ENCODE results near the gene CPSF7.
A peak's percentile ranks its signal among the peaks of the same experiment; 100 is the strongest.
"Not testable (repeated sequence)": the region's sequence is repeated elsewhere in the genome, so short reads cannot be mapped to it uniquely, and the experiment has no call there.

CPSF7 gene

DNA sequence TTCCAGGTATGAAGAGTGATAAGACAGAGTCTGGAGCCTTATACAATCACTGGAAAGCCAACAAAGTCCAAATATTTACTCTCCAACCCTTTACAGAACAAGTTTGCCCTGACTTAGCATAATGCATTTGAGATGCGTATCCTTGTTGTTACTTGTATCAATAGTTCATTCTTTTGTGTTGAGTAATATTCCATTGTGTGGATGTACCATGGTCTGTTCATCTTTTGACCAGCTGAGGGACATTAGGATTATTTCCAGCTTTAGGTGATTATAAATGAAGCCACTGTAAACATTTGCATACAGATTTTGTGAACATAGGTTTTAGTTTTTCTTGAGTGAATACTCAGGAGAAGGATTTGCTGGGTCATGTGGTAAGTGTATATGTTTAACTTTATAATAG lies 9.8 kb upstream of the CPSF7 start:
- no peak for DNase-seq (ENCODE audit: low read depth)

DNA sequence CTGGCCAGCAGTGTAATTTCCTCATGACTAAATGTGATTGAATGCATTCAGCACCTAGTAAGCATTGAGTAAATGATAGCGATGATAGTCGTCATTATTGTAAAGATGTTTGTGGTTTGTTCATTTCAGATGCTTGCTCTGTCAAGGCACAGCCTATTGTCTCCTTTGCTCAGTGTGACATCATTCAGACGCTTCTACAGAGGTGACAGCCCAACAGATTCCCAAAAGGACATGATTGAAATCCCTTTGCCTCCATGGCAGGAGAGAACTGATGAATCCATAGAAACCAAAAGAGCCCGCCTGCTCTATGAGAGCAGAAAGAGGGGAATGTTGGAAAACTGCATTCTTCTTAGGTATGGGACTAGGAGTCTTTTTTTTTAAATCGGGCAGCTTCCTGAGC lies 7.7 kb upstream of the CPSF7 start:
- DNase-seq (ENCODE audit: low read depth) = no peak

DNA sequence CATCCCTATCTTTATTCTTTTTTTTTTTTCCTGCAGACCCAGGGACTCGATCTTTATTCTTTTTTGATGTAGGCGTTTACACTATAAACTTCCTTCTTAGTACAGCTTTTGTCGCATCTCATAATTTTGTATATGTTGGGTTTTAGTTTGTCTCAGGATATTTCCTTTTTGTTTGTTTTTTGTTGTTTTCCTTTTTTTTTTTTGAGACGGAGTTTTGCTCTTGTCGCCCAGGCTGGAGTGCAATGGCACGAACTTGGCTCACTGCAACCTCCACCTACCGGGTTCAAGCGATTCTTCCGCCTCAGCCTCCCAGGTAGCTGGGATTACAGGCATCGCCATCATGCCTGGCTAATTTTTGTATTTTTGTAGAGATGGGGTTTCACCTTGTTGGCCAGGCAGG lies 1.1 kb upstream of the CPSF7 start:
- not testable (repeated sequence) for DNase-seq (ENCODE audit: low read depth)

DNA sequence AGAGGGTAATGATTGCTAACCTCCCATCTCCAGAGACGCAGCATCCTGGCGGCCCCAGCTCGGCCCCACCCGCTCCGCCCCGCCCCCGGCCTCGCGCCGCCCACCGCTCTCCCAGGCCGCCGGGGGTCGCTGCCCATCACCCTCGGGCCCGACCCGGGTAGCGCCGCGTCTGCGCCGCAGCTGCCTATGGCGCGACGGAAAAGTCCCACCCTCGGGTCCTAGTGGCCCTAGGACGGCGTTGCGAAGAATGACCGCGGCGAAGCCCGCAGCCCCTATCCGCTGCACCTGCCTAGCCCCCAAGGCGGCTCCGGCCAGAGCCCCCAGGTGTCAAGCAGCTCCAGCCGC lies 457 bp downstream of the CPSF7 start:
- DNase-seq (ENCODE audit: low read depth) = peak; percentile 62

DNA sequence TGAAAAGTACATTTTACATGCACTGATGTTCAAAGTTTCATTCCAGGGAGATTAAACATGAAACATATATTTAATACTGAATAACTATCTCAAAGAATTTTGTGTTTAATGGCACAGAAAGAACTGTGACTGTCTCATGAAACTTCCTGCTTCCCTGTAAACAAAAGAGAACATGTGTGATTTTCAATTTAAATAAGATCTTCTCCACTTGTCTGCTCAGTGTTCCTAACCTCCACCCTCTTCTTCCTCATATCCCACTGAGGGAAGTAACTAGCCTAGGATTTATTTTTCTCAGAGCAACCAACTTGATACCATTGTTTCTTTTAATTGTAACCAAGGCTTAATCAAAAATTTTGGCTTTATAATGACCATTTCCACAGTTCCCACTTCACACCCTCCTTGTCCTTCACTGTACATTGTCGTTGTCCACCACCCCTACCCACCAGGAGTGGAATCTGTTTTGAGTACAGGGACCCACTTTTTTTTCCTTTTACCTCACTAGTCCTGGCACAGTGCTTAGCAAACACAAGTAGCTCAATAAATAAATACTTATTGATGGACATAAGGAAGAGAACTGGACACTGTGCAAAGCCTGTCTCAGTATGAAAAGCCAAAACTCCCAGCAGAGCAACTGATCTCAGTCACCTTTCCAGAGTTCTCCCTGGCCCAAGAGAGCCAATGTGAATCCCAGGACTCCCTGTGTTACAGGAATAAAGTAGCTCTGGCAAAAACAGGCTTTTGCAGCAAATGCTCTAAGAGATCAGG lies 4.2 kb downstream of the CPSF7 start:
- DNase-seq (ENCODE audit: low read depth) = no peak

DNA sequence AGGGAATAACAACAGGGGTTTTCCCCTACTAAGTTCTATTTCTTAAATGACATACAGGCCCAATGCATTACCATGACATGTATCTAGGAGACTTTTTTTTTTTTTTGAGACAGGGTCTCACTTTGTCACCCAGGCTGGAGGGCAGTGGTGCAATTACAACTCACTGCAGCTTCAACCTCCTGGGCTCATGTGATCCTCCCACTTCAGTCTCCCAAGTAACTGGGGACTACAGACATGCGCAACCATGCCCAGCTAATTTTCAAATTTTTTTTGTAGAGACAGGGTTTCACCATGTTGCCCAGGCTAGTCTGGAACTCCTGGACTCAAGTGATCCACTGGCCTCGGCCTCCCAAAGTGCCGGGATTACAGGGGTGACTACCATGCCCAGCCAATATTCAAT lies 7.5 kb downstream of the CPSF7 start:
- DNase-seq (ENCODE audit: low read depth) = no peak

DNA sequence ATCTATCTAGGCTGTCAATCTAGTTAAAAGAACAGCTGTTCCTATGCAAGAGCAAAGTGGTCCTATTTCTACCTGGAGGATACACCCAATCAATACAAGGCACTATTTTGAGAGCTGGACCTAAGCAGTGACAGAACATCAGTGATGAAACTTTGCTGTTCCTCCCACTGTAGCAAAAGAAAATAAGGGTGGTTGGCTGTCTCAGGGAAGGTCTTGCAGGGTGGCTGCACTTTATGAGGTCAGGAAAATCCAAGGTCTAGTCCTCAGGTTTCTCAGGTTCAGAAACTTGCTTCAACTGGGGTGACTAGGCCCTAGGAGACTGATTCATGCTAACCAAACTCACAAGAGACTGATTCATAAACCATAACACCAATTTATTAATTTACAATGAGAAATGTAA lies 11.6 kb downstream of the CPSF7 start:
- DNase-seq (ENCODE audit: low read depth) = no peak

DNA sequence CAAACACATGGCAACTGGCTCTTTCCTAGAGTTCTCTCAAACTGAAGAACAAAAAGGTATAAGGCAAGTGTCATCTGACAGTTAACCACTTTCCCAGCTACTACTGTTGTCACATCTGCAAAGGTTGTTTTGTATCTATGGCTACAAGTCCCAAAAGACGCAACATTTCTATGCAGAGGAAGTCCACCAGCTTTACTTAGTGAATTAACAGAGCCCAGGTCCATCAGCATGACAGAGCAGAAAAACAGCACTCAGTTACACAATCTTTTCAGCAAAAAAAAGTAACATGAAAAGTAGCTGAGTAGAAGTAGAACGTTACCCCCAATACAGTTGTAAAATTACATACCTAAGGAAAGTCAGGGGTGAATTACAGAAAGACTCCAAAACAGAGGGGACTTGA lies 12.1 kb downstream of the CPSF7 start:
- peak; percentile 69 for DNase-seq (ENCODE audit: low read depth)

DNA sequence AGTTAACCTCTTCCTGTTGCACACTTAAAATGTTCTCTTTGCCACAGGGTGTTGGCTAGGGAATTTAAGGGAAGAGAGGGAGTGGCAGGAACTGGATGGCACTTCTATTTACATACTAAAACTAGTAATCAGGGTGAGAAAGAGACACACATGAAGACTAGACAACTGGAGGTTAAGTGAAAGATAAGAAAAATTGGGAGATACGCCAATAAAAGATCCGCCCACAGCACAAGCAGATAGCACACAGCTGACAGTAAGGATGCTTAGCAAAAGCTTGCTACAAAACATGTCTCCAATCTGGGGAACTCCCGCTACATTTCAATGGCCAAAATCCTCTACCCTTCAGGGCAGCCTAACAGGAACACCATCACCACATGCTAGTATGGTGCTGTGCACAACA lies 12.8 kb downstream of the CPSF7 start:
- DNase-seq (ENCODE audit: low read depth) = no peak

DNA sequence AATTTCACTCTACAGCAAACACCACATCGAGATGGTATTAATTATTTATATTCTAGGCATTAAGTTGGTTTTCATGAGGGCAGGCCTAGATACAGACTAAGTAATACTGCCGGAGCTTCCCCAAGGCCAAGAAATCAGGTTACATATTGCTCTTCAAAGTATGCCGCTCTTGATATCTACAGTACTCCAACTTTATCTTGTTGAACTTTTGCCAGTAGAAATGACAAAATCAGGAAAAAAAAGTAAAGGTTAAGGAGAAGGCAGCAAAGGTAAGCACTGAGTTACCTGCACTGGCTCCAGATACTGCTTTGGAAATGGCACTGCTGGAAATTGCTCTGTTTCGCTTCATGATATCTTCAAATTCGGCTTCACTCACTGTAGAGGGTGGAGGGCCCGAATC lies 14.4 kb downstream of the CPSF7 start:
- no peak for DNase-seq (ENCODE audit: low read depth)

DNA sequence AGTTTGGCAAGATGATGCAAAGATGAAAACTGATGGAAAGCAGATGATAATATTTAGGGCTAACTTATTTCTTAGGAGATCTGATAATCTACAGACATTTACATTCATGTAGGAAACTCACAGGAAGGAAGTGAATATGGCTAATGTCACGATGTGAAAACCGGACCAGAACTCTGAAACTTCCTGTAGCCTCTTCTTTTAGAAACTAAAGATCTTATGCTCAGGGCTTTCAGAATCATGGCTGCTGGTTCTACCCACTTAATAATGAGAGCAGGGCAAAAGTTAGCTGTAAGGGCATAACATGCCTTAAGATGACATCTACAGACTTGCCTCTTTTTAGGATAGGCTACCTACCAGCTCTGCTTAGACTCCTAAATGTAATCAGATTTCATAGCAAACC lies 15.2 kb downstream of the CPSF7 start:
- DNase-seq (ENCODE audit: low read depth) = no peak

DNA sequence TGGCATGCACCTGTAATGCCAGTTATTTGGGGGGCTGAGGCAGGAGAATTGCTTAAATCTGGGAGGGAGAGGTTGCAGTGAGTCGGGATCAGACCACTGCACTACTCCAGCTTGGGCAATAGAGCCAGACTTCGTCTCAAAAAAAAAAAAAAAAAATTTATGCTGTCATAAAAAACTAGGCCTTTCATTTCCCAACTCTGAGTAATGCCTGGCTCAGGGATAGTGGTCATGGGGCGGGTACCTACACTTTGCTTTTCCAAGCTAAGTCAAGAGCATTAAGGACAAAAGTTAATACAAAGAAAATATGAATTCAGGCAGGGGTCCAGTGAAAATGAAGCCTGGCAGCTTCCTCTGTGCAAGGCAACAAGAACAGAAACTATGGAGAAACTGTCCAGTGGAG lies 16.3 kb downstream of the CPSF7 start:
- peak; percentile 52 for DNase-seq (ENCODE audit: low read depth)

DNA sequence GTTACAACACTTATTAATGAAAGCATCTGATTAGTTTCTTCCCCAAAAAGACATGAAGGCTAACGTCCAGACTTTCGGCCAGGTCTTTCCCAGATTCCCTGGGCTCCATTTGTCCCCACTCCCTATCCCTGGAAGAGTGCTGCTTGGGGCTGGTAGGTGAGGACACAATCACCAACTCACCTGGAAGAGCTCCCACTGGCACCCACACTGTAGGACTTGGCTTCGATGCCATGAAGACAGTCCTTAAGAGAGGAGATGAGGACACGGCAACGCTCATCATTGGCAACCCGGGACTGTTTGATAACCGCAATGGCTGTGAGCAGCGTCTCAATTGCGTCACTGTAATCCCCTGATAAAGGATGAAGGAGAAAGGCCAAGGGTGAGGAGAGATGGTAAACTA lies 18.2 kb downstream of the CPSF7 start:
- no peak for DNase-seq (ENCODE audit: low read depth)

DNA sequence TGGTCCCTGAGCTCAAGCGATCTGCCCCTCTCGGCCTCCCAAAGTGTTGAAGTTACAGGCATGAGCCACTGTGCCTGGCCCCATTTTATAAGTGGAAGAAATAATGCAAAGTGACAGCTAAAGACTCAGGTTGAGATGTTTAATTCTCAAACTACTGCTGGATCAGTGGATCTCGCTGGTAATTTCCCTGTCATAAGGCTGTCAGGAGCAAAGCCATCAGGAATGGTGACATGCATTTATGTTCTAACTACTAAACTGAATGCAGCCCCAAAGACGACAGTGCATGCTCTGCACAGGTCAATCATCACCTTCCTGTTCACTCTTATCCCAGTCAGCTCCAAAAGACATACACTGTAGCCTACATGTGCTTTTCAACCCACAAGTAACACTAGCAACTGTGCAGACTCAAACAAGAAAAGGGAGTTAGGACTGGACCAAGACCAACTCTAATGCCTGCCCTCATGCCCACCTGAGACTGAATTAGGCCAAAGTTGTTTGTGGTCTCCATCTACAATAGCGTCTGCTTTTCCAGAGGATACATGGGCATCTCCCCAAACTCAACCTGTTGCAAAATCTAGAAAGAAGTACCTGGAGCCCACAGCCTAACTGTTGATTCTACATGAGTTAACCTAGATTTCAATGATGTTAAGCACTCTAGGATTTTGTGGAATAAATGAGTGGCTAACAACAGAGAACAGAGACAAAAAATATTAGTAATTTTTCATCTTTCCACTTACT lies 22.6 kb downstream of the CPSF7 start:
- no peak for DNase-seq (ENCODE audit: low read depth)

DNA sequence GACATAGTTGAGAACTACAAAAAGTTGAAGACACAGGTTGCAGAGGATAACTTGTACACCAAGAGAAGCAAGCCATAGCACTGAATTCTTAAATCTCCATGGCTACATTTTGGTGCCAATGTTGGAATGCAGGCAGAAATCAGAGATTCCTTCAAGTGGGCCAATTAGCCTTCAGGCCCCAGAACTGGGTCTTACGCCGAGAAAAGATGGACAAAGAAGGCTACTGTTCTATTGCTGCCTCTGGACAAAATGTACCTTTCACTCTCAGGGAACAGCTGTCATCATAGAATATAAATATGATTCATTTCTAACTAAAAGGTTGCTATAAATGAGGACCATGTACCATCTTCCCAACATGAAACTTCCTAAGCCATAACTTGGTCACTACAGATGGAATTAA lies 23.7 kb downstream of the CPSF7 start:
- no peak for DNase-seq (ENCODE audit: low read depth)

DNA sequence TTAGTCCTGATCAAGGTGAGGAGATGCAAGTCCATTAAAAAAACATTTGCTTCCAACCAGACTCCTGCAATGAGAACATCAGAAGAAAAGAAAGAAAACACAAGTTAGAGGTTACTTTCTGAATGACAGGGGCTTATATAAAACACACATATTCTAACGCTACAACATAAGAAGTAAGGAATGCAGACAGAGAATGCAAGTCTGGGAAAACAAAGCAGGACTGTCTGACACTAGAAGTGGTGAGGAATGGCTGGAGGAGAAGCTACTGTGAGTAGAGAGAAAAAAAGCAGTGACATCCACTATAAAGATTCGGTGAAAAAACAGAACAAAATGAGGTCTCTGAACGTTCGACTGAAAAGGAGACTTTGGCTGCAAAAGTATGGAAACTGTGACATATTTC lies 25.1 kb downstream of the CPSF7 start:
- no peak for DNase-seq (ENCODE audit: low read depth)

DNA sequence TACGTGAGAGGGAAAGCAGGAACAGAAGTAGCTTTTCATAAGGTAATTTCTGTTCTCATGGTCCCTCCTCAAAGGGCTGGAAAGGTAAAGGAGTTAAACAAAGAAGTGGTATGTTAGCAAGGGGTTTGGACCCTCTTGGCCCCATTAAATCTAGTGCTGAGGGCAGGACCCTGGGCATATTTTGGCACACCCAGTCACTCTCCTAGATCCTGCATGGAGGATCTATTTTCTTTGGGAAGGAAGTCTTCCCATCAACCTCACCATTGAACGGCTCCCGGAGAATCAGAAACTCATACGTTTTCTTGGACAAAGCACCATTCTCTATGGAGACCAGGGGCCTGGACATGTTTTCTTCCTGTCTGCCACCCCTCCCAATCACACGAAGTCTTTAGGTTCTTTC lies 25.7 kb downstream of the CPSF7 start:
- no peak for DNase-seq (ENCODE audit: low read depth)

DNA sequence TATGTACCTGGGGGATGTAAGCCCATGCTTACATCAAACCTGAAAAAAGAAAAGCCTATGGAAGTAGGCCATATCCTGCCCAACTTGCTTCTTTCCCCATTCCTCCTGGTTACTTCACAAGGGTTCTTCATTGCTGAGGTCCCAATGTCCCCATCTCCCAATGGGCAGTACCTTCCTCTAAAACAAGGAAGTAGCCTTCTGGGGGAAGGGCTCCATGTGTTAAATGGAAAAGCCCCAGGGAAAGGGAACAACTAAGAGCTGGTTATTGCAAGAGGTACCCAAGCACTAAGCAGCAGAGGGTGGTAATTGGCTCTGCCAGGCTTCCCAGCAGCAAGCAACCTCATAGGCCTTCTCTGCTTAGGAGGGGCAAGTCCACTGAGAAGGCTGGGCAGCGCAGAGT lies 26.1 kb downstream of the CPSF7 start:
- DNase-seq (ENCODE audit: low read depth) = no peak

DNA sequence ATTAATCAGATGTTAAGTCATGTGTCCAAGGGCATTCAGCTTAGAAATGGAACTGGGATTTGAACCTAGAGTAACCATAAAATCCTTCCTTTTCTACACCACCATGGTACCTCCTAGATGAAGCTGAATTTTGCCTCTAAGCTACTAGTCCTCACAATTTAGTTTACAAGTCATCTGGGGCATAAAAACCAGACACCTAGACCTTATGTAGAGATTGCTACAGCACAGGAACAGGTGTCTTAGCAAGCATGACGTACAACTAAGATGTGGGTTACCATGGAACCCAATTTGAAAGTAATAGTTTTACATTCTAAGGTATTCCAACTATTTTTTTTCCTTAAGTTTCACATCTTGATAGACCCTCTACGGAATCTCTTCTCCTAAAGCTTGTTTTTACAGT lies 28.2 kb downstream of the CPSF7 start:
- DNase-seq (ENCODE audit: low read depth) = no peak

DNA sequence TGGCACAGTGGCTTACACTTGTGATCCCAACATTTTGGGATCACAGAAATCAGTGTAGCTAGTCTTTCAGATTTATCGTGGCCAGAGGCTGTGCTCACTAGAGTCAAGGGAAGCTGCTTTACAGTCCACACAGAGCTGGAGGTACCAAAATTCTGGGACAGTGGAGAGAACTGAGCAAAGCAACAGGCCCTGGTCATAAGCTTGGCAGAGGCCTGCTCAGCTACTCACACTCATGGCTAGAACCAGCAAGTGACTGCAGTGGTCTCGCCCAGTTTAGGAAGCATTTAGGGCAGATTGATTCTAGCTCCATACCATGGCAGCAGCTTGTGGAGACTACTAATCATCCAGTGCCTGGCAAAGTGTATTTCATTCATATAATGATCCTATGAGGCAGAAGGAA lies 28.6 kb downstream of the CPSF7 start:
- no peak for DNase-seq (ENCODE audit: low read depth)

DNA sequence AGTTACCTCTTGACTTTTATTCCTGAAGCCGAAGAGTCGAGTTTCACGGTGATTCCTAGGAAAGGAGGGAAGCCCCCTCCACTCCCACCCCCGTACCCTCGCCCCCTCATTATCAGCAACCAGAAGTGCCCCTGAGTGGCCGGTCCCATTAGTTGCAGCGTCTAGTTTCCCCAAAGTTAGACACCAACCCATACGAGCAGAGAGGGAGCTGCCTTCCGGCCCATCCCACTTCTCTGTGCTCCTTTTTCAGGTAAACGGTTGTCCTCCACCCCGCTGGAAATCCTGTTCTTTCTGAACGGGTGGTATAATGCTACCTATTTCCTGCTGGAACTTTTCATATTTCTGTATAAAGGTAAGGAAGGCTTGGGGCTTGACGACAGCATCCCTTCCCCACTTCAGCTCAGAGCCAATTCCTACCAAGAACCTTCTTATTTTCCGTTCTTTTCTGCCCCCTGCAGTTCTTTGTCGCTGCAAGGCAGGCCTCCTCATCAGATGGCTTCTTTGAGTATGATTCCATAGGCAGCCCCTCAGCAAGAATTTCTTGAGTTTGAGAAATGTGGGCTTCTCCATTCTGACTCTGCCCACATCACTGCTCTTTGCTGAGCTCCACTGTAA lies 36.7 kb downstream of the CPSF7 start:
- DNase-seq (ENCODE audit: low read depth) = no peak

DNA sequence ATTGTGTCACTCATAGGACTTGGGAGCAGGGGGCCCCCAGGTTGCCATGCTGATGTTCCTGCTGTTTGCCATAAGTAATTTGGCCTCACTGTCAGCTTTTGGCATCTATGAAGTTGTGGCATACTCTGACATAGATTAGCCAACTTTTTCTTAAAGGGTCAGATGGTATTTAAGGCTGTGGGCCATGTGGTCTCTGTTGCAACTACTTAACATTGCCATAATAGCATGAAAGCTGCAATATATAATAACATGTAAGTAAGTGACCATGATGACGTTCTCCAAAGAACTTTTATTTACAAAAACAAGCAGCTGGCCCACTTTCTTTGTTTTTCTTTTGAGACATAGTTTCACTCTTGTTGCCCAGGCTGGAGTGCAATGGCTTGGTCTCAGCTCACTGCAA lies 39.6 kb downstream of the CPSF7 start:
- DNase-seq (ENCODE audit: low read depth) = peak; percentile 73

Measured in fibroblast of gingiva (primary cell).